AG09309 (cell line): ENCODE measurements around the gene PLCB4.
A peak's percentile ranks its signal among the peaks of the same experiment; 100 is the strongest.

ENCODE experiments used
- DNase-seq: peaks from one replicate; pipeline ENCODE4 v3.0.0-alpha.2; 2010; ENCODE audit warnings: low read depth
- H3K4me3 ChIP-seq: 2 replicates; pipeline ENCODE4 v1.5.1; 2011; ENCODE audit warnings: mild to moderate bottlenecking, low read depth, low read length, moderate library complexity; ENCODE audit not compliant: control insufficient read depth
- TF ChIP-seq, protein P1 (sequence below): IDR thresholded peaks from 2 replicates; pipeline ENCODE4 v1.5.1; 2011; ENCODE audit warnings: mild to moderate bottlenecking, low read depth, low read length, inconsistent platforms; ENCODE audit not compliant: insufficient read depth, control insufficient read depth; ENCODE audit errors: missing control alignments

PLCB4 gene

DNA sequence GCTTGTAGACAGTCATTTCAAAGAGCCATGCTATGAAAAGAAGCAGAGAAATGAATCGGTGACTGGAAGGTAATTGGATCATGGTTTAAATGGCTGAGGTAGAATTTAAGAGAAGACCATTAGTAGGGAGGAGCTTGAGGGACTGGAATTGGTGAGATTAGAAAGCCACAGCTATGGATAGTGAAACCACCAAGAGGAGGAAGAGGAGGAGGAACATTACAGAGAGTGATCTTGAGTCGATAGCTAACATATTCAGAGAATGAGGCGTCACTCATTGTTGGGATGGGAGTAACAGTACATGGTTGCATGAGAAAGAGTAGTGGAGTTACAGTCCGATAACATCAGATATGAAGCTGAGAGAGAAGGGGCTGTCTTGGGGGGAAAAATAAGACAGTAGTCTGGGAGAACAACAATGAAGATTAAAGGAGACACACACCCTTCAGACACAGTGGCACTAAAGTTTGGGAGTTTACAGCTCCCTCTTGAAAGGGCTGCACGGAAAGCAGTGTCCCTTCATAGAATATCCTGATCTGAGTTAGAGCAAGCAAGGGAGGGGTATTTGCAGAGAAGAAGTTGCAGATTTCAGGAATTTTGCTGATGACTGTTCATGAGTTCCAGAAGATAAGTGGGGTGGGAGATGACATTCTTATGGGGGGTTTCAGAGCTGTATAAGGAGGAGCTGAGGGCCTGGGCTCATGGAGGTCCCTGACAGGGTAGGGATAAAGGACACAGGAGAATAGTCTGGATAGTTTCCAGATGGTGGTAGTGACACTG, 430.4 kb downstream of the PLCB4 start:
- TF ChIP-seq, protein P1, sequence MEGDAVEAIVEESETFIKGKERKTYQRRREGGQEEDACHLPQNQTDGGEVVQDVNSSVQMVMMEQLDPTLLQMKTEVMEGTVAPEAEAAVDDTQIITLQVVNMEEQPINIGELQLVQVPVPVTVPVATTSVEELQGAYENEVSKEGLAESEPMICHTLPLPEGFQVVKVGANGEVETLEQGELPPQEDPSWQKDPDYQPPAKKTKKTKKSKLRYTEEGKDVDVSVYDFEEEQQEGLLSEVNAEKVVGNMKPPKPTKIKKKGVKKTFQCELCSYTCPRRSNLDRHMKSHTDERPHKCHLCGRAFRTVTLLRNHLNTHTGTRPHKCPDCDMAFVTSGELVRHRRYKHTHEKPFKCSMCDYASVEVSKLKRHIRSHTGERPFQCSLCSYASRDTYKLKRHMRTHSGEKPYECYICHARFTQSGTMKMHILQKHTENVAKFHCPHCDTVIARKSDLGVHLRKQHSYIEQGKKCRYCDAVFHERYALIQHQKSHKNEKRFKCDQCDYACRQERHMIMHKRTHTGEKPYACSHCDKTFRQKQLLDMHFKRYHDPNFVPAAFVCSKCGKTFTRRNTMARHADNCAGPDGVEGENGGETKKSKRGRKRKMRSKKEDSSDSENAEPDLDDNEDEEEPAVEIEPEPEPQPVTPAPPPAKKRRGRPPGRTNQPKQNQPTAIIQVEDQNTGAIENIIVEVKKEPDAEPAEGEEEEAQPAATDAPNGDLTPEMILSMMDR = no peak
- no peak for DNase-seq

DNA sequence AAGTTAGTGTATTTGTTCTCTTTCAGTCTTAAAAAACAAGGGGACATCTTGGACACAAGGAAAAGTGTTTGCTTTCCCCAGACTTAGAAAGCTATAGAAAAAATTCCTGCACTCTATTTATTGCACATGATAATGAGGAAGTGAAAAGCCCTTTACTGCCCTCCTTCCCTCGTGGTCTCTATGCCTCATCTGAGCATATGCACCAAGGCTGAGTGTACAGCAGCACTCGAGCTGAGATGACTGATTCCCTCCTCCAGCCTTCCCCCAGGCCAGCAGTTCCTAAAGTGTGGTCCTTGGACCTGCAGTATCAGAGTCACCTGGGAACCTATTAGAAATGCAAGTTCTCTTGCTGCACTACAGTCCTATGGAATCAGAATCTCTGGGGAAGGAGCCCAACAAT, 431.2 kb downstream of the PLCB4 start:
- TF ChIP-seq, protein P1 = no peak
- no peak for DNase-seq
- H3K4me3 ChIP-seq = no peak overlapping the region

More for the DNA sequence above, 430.4 kb downstream of the PLCB4 start:
- H3K4me3 ChIP-seq = no peak overlapping the region

DNA sequence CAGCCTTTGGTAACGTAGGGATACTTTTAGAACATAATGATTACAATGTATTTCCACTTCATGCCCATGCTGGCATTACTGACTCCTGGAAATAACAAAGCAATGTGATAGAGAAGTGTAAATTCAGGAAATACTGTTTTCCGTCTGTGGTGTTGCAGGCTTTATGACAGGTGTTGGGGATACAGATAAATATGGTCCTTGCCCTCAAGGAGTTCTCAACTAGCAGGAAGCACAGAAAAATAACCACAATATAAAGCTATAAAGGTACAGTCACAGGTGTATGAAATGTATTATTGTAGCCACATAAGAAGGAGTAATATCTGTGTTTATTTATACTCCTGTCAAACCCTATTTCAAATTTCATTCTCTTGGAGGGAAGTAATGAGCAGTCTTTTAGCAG, 432.6 kb downstream of the PLCB4 start:
- no peak for DNase-seq
- H3K4me3 ChIP-seq = no peak overlapping the region
- TF ChIP-seq, protein P1 = no peak

DNA sequence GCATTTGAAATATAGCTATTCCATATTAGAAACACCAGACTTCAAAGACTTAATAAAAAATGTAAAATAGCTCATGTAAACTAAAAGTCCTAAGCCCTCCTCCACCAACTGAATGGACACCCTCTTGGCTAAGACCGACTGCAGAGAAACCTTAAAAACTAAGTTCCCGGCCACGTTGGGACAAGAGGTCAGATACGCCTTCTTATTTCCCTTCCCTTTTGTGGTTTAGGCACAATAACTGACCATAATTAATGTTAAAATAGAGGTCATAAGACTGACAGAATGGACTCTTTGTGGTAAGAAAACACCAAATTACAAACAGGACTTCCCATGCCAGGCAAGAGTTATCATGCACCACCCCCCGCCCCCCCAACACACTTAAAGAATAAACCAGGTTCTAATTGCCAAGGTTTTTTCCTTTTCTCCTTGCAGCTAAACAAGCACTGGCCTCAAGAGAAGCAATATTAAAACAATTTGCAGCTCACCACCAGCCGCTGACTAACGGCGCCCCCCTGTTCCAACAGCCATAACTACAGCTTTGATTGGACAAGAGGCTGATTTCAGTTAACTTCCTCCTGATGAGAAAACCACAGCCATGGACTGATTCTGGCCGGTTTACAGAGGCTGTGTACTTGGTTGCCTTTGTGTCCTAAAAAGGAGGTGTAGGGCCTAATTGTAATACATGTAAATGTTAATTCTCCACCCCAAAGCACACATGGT, 434.8 kb downstream of the PLCB4 start:
- no peak overlapping the region for H3K4me3 ChIP-seq
- TF ChIP-seq, protein P1 = peak; percentile 20
- peak; percentile 29 for DNase-seq

DNA sequence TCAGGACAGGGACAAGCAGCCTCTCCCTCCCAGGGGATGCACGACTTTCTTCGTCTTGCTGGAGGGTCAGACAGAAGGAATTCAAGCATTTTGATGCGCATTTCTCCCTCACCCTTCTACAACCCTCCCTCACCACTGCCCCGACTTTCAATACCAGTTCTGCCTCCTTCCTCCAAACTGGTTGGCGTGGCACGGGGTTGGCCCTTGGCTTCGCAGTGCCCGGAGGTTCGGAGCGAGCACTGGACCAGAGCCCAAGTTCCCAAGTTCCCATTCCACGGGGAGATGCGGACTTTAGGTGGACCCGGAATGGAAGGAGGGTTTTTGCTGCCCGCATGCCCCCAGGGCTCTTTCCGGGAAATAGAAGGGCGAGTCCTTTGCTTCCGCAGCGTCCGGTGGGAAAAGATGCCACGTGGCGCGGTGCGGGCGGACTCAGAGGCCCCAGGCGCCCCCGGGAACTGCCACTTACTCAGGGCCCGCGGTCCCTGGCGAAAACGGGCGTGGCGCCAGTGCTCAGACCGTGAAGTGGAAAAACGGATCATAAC, 437.5 kb downstream of the PLCB4 start:
- DNase-seq = no peak
- no peak overlapping the region for H3K4me3 ChIP-seq
- TF ChIP-seq, protein P1 = no peak

DNA sequence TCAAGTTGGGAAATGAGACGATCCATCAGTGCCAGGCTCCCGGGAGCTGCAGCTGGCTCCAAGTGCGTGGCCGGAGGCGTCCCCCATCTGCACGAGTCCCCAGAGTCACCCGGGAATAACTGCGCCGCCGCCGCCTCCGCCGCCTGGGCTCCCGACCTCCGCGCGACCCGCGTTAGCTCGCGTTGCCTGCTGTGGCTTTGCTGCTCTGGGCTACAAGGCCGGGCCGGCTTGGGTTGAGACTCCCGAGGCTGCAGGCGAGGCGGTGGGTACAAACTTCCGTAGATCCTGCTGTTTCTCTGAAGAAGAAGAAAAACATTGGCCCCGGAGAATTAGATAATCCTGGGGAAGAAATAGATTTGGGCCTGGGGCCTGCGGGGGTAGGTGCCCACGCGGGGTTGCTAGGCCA, 438.1 kb downstream of the PLCB4 start:
- TF ChIP-seq, protein P1 = no peak
- no peak overlapping the region for H3K4me3 ChIP-seq
- DNase-seq = no peak
